ENCODE data around the gene GXYLT2.
"Not testable (repeated sequence)": the region's sequence is repeated elsewhere in the genome, so short reads cannot be mapped to it uniquely, and the experiment has no call there.

The GXYLT2 gene

GRCh38 chr3:72892081-72892775 lies 4.4 kb downstream of the GXYLT2 start:
- DNase-seq (ENCODE audit: low read depth), result peak; percentile 83

GRCh38 chr3:72892870-72893269 lies 5.0 kb downstream of the GXYLT2 start:
- no peak for DNase-seq (ENCODE audit: low read depth)

GRCh38 chr3:72894976-72895552 lies 7.2 kb downstream of the GXYLT2 start:
- no peak for DNase-seq (ENCODE audit: low read depth)

- DNase-seq (ENCODE audit: low read depth), result no peak
These were observed 9.3 kb downstream of the GXYLT2 start for GRCh38 chr3:72896996-72897757.

- DNase-seq (ENCODE audit: low read depth), result no peak
These were observed 9.8 kb downstream of the GXYLT2 start for GRCh38 chr3:72897758-72898007.

- DNase-seq (ENCODE audit: low read depth), result no peak
These were observed 11.5 kb downstream of the GXYLT2 start for GRCh38 chr3:72899349-72899765.

GRCh38 chr3:72900048-72900447 lies 12.2 kb downstream of the GXYLT2 start:
- DNase-seq (ENCODE audit: low read depth), result no peak

GRCh38 chr3:72901840-72902239 lies 14.0 kb downstream of the GXYLT2 start:
- DNase-seq (ENCODE audit: low read depth), result no peak

GRCh38 chr3:72903004-72903403 lies 15.2 kb downstream of the GXYLT2 start:
- peak; percentile 77 for DNase-seq (ENCODE audit: low read depth)

GRCh38 chr3:72904163-72904562 lies 16.3 kb downstream of the GXYLT2 start:
- DNase-seq (ENCODE audit: low read depth), result no peak

- no peak for DNase-seq (ENCODE audit: low read depth)
These were observed 18.3 kb downstream of the GXYLT2 start for GRCh38 chr3:72906154-72906553.

- no peak for DNase-seq (ENCODE audit: low read depth)
These were observed 19.4 kb downstream of the GXYLT2 start for GRCh38 chr3:72907131-72907711.

- no peak for DNase-seq (ENCODE audit: low read depth)
These were observed 20.1 kb downstream of the GXYLT2 start for GRCh38 chr3:72907731-72908620.

GRCh38 chr3:72909591-72909990 lies 21.7 kb downstream of the GXYLT2 start:
- no peak for DNase-seq (ENCODE audit: low read depth)

GRCh38 chr3:72912532-72912931 lies 24.7 kb downstream of the GXYLT2 start:
- DNase-seq (ENCODE audit: low read depth), result no peak

GRCh38 chr3:72914383-72914782 lies 26.5 kb downstream of the GXYLT2 start:
- DNase-seq (ENCODE audit: low read depth), result no peak

GRCh38 chr3:72916250-72916649 lies 28.4 kb downstream of the GXYLT2 start:
- DNase-seq (ENCODE audit: low read depth), result no peak

GRCh38 chr3:72919520-72919919 lies 31.7 kb downstream of the GXYLT2 start:
- no peak for DNase-seq (ENCODE audit: low read depth)

- DNase-seq (ENCODE audit: low read depth), result no peak
These were observed 36.2 kb downstream of the GXYLT2 start for GRCh38 chr3:72924055-72924454.

GRCh38 chr3:72928781-72929735 lies 41.2 kb downstream of the GXYLT2 start:
- DNase-seq (ENCODE audit: low read depth), result not testable (repeated sequence)

GRCh38 chr3:72930754-72931153 lies 42.9 kb downstream of the GXYLT2 start:
- no peak for DNase-seq (ENCODE audit: low read depth)

Data from non-pigmented ciliary epithelial cell (primary cell).